Tibial artery (tissue), 4 donors: ENCODE data around the gene TIMM50.
A peak's percentile ranks its signal among the peaks of the same experiment; 100 is the strongest.

Experiments used
- DNase-seq, 2 donors: peaks; one replicate each; pipeline ENCODE4 v3.0.0-alpha.2; 2019
- H3K27ac ChIP-seq, 2 donors: fragments of 200-600 bp; sonication (generic) in 1 of 2; 1 replicate in 1 of 2; 2 replicates in 1 of 2; pipeline ENCODE4 v1.5.1; 2018 to 2019; ENCODE audit warnings: mild to moderate bottlenecking in 1 of 2
- H3K27me3 ChIP-seq, 2 donors: fragments of 200-600 bp; sonication (generic) in 1 of 2; one replicate each; pipeline versions ENCODE4 v1.5.1 to v1.6.0; 2016 to 2019
- H3K36me3 ChIP-seq, 3 donors: fragments of 200-600 bp; sonication (generic) in 2 of 3; one replicate each; pipeline ENCODE4 v1.5.1; 2016 to 2019; ENCODE audit warnings: mild to moderate bottlenecking in 2 of 3
- H3K4me1 ChIP-seq, 4 donors: fragments of 200-600 bp; sonication (generic) in 2 of 4; 1 replicate in 3 of 4; 2 replicates in 1 of 4; pipeline ENCODE4 v1.5.1; 2016 to 2019
- H3K4me3 ChIP-seq, 2 donors: fragments of 200-600 bp; sonication (generic) in 1 of 2; 1 replicate in 1 of 2; 2 replicates in 1 of 2; pipeline ENCODE4 v1.5.1; 2018 to 2019; ENCODE audit warnings: mild to moderate bottlenecking in 2 of 2
- H3K9me3 ChIP-seq, 3 donors: fragments of 200-600 bp; sonication (generic) in 1 of 3; one replicate each; pipeline ENCODE4 v1.5.1; 2016 to 2019
- CTCF ChIP-seq, 2 experiments: fragments of 200-600 bp in 1 of 2; fragments of 450-650 bp in 1 of 2; IDR thresholded peaks; one replicate each; pipeline ENCODE4 v1.5.1; 2017 to 2019; ENCODE audit warnings: antibody characterized with exemption in 2 of 2, mild to moderate bottlenecking in 1 of 2, moderate library complexity in 1 of 2
- intact Hi-C: fragments of 100-400 bp; cut with DNase I; formaldehyde crosslinking; loops from one replicate; pipeline ENCODE4 v1.15.0; 2023; ENCODE audit warnings: low total_unique reads

Gene TIMM50

GRCh38 chr19:39470724-39471339 lies 9.8 kb upstream of the TIMM50 start:
- Histone ChIP-seq H3K27me3 (no peaks in the 10 kb centered on the region), H3K4me3 (no peak overlapping the region), H3K9me3 (no peaks in the 10 kb centered on the region), H3K27ac (no peak overlapping the region), H3K4me1 (no peaks in the 10 kb centered on the region), H3K36me3 (peaks cover 96 to 99% (median 99%) of the 10 kb centered on the region in 3 donors)
- no peak for DNase-seq
- TF ChIP-seq CTCF (IDR thresholded peaks at IDR 0.05), result no peak
- intact Hi-C loops, result loop anchor here (5.0 kb wide), 1 partner anchor 61 kb away; the partner anchor contains the start of gene EID2B

GRCh38 chr19:39471756-39472536 lies 8.7 kb upstream of the TIMM50 start:
- intact Hi-C loops, result loop anchor here (5.0 kb wide), 1 partner anchor 60 kb away; the partner anchor contains the start of gene EID2B
- Histone ChIP-seq H3K27ac (no peak overlapping the region), H3K4me1 (no peaks in the 10 kb centered on the region), H3K9me3 (no peaks in the 10 kb centered on the region), H3K27me3 (no peaks in the 10 kb centered on the region), H3K36me3 (peaks cover 92 to 99% (median 95%) of the 10 kb centered on the region in 3 donors), H3K4me3 (no peak overlapping the region)
- DNase-seq, result no peak
- TF ChIP-seq CTCF (IDR thresholded peaks at IDR 0.05), result no peak

GRCh38 chr19:39472746-39473442 lies 7.7 kb upstream of the TIMM50 start:
- intact Hi-C loops, result loop anchor here (5.0 kb wide), 1 partner anchor 59 kb away; the partner anchor contains the start of gene EID2B
- Histone ChIP-seq H3K36me3 (peaks cover 83 to 91% (median 86%) of the 10 kb centered on the region in 3 donors), H3K27ac (no peak overlapping the region), H3K27me3 (no peaks in the 10 kb centered on the region), H3K4me3 (no peak overlapping the region), H3K9me3 (no peaks in the 10 kb centered on the region), H3K4me1 (no peaks in the 10 kb centered on the region)
- DNase-seq, result no peak
- no peak for TF ChIP-seq CTCF (IDR thresholded peaks at IDR 0.05)

GRCh38 chr19:39473443-39473960 lies 7.1 kb upstream of the TIMM50 start:
- no peak for TF ChIP-seq CTCF (IDR thresholded peaks at IDR 0.05)
- no peak overlapping the region for H3K27ac ChIP-seq
- peaks cover 76 to 85% (median 80%) of the 10 kb centered on the region in 3 donors for H3K36me3 ChIP-seq
- DNase-seq, result no peak
- no peaks in the 10 kb centered on the region for H3K4me1 ChIP-seq
- intact Hi-C loops, result loop anchor here (5.0 kb wide), 1 partner anchor 59 kb away; the partner anchor contains the start of gene EID2B
- no peaks in the 10 kb centered on the region for H3K9me3 ChIP-seq
- no peaks in the 10 kb centered on the region for H3K27me3 ChIP-seq
- H3K4me3 ChIP-seq, result no peak overlapping the region

- H3K4me1 ChIP-seq, result no peaks in the 10 kb centered on the region
- TF ChIP-seq CTCF (IDR thresholded peaks at IDR 0.05), result peak; percentile 56 to 69
- no peak overlapping the region for H3K4me3 ChIP-seq
- no peaks in the 10 kb centered on the region for H3K27me3 ChIP-seq
- DNase-seq, result peak; percentile 41 to 73
- peaks cover 70 to 78% (median 73%) of the 10 kb centered on the region in 3 donors for H3K36me3 ChIP-seq
- no peaks in the 10 kb centered on the region for H3K9me3 ChIP-seq
- no peak overlapping the region for H3K27ac ChIP-seq
- intact Hi-C loops, result loop anchor here (5.0 kb wide), 1 partner anchor 58 kb away; the partner anchor contains the start of gene EID2B
These were observed 6.5 kb upstream of the TIMM50 start for GRCh38 chr19:39474139-39474620.
